ENCODE measurements around the gene ZBTB5. TPM values are rescaled to one million over a fixed set of nuclear protein-coding genes. Genes with fewer than 3 reads are reported as not detected.

ZBTB5 gene
- total and polyA plus RNA-seq, 4 donors, result 3.2 to 21.9 (median 8.3) TPM

- WGBS, 2 donors, result 91 to 93% methylated on average over 21 of the region's 21 CpGs
These were observed 23.4 kb downstream of the ZBTB5 start for GRCh38 chr9:37441776-37442370.

GRCh38 chr9:37438359-37438758, 26.9 kb downstream of the ZBTB5 start:
- peaks cover 32 to 61% (median 53%) of the 10 kb centered on the region in 4 donors for H3K36me3 ChIP-seq (ENCODE audit: control insufficient read depth in 4 of 4, insufficient read depth in 4 of 4, low read length in 4 of 4)
- H3K27ac ChIP-seq (ENCODE audit: low read depth in 1 of 2, low read length in 1 of 2), result no peak overlapping the region
- no peak overlapping the region for H3K9ac ChIP-seq (ENCODE audit: insufficient read depth in 1 of 2, low read length in 2 of 2)
- H3K4me3 ChIP-seq, result no peak overlapping the region
- H3K9me3 ChIP-seq (ENCODE audit: control insufficient read depth in 4 of 4, insufficient read depth in 3 of 4, low read length in 3 of 4), result no peaks in the 10 kb centered on the region
- peaks cover 0 to 8% (median 1%) of the 10 kb centered on the region in 5 donors for H3K4me1 ChIP-seq (ENCODE audit: control insufficient read depth in 5 of 5, insufficient read depth in 5 of 5, low read length in 5 of 5)
- ATAC-seq (ENCODE audit: insufficient read depth, low FRiP score) (no peak), DNase-seq (no peak)
- no peaks in the 10 kb centered on the region for H3K27me3 ChIP-seq (ENCODE audit: control insufficient read depth in 3 of 3, insufficient read depth in 3 of 3, low read length in 2 of 3)
- TF ChIP-seq CTCF (IDR thresholded peaks at IDR 0.05; ENCODE audit: control extremely low read depth, extremely low read depth), result no peak
- 83 to 92% methylated on average over 3 of the region's 3 CpGs for WGBS, 2 donors

More at GRCh38 chr9:37441776-37442370, 23.4 kb downstream of the ZBTB5 start:
- no peak for DNase-seq
- Histone ChIP-seq H3K9me3 (ENCODE audit: control insufficient read depth in 4 of 4, insufficient read depth in 3 of 4, low read length in 3 of 4) (no peaks in the 10 kb centered on the region), H3K27ac (ENCODE audit: low read depth in 1 of 2, low read length in 1 of 2) (no peak overlapping the region), H3K27me3 (ENCODE audit: control insufficient read depth in 3 of 3, insufficient read depth in 3 of 3, low read length in 2 of 3) (no peaks in the 10 kb centered on the region), H3K4me3 (no peak overlapping the region), H3K9ac (ENCODE audit: insufficient read depth in 1 of 2, low read length in 2 of 2) (no peak overlapping the region), H3K4me1 (ENCODE audit: control insufficient read depth in 5 of 5, insufficient read depth in 5 of 5, low read length in 5 of 5) (peaks cover 0 to 1% (median 0%) of the 10 kb centered on the region in 5 donors), H3K36me3 (ENCODE audit: control insufficient read depth in 4 of 4, insufficient read depth in 4 of 4, low read length in 4 of 4) (peaks cover 20 to 46% (median 40%) of the 10 kb centered on the region in 4 donors)
- no peak for ATAC-seq (ENCODE audit: insufficient read depth, low FRiP score)
- no peak for TF ChIP-seq CTCF (IDR thresholded peaks at IDR 0.05; ENCODE audit: control extremely low read depth, extremely low read depth)

GRCh38 chr9:37437621-37438020, 27.6 kb downstream of the ZBTB5 start:
- ATAC-seq (ENCODE audit: insufficient read depth, low FRiP score), result no peak
- no peaks in the 10 kb centered on the region for H3K9me3 ChIP-seq (ENCODE audit: control insufficient read depth in 4 of 4, insufficient read depth in 3 of 4, low read length in 3 of 4)
- no peaks in the 10 kb centered on the region for H3K27me3 ChIP-seq (ENCODE audit: control insufficient read depth in 3 of 3, insufficient read depth in 3 of 3, low read length in 2 of 3)
- no peak for TF ChIP-seq CTCF (IDR thresholded peaks at IDR 0.05; ENCODE audit: control extremely low read depth, extremely low read depth)
- peaks cover 32 to 61% (median 53%) of the 10 kb centered on the region in 4 donors for H3K36me3 ChIP-seq (ENCODE audit: control insufficient read depth in 4 of 4, insufficient read depth in 4 of 4, low read length in 4 of 4)
- DNase-seq, result no peak
- H3K27ac ChIP-seq (ENCODE audit: low read depth in 1 of 2, low read length in 1 of 2), result no peak overlapping the region
- H3K4me1 ChIP-seq (ENCODE audit: control insufficient read depth in 5 of 5, insufficient read depth in 5 of 5, low read length in 5 of 5), result peaks cover 0 to 8% (median 1%) of the 10 kb centered on the region in 5 donors
- H3K4me3 ChIP-seq, result no peak overlapping the region
- H3K9ac ChIP-seq (ENCODE audit: insufficient read depth in 1 of 2, low read length in 2 of 2), result no peak overlapping the region
- WGBS, 2 donors, result 94 to 98% methylated on average over 4 of the region's 4 CpGs

GRCh38 chr9:37437010-37437409, 28.2 kb downstream of the ZBTB5 start:
- no peak for ATAC-seq (ENCODE audit: insufficient read depth, low FRiP score)
- DNase-seq, result no peak
- H3K4me3 ChIP-seq, result no peak overlapping the region
- TF ChIP-seq CTCF (IDR thresholded peaks at IDR 0.05; ENCODE audit: control extremely low read depth, extremely low read depth), result no peak
- peaks cover 33 to 59% (median 50%) of the 10 kb centered on the region in 4 donors for H3K36me3 ChIP-seq (ENCODE audit: control insufficient read depth in 4 of 4, insufficient read depth in 4 of 4, low read length in 4 of 4)
- 95 to 96% methylated on average over 6 of the region's 6 CpGs for WGBS, 2 donors
- H3K4me1 ChIP-seq (ENCODE audit: control insufficient read depth in 5 of 5, insufficient read depth in 5 of 5, low read length in 5 of 5), result peaks cover 0 to 8% (median 1%) of the 10 kb centered on the region in 5 donors
- no peaks in the 10 kb centered on the region for H3K27me3 ChIP-seq (ENCODE audit: control insufficient read depth in 3 of 3, insufficient read depth in 3 of 3, low read length in 2 of 3)
- H3K9ac ChIP-seq (ENCODE audit: insufficient read depth in 1 of 2, low read length in 2 of 2), result no peak overlapping the region
- H3K9me3 ChIP-seq (ENCODE audit: control insufficient read depth in 4 of 4, insufficient read depth in 3 of 4, low read length in 3 of 4), result no peaks in the 10 kb centered on the region
- no peak overlapping the region for H3K27ac ChIP-seq (ENCODE audit: low read depth in 1 of 2, low read length in 1 of 2)

Measured in lung (tissue), 12 donors.